Hematopoietic multipotent progenitor cell treated with erythropoietin and hydrocortisone succinate and interleukin-3 and kit ligand, for 8 days (in vitro differentiated cells): ENCODE measurements around the gene SEC14L3.

Experiments used
- DNase-seq: peaks from one replicate; pipeline ENCODE4 v3.0.0-alpha.2; 2015

The SEC14L3 gene

GRCh38 chr22:30471616-30472318, at the start of gene SEC14L3:
SEC14L3 (minus strand) TSS chr22:30472017; CDS start chr22:30471958, 59 bp downstream.
- peak; percentile 48 for DNase-seq

DNA sequence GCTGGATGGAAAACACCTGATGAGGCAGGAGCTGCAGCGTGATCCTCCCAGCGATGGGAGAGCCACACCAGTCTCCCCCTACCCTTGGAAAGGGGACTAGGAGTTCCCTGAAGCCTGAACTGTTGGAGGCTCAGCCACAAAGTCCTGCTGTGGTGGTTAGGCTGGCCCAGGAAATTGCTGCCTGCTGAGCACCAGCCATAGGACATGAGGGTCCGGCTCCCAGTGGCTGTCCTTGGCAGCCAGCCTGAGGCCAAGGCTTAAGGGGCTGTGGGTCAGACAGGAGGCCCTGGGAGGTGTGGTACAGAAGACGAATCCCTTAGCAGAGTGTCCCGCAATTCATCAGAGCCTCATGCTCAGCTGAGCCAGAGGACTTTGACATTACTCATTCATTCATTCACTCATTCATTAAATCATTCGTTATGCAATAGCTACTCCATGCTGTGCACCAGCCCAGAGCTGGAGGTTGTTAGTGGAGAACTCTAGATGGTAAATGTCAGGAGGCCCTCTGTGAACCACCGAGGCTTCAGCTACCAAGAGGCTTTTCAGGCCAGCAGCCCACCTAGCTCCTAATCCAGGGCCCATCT, 48.1 kb upstream of the SEC14L3 start:
- no peak for DNase-seq

- no peak for DNase-seq
Observed at GRCh38 chr22:30516731-30517130, 44.9 kb upstream of the SEC14L3 start.

DNA sequence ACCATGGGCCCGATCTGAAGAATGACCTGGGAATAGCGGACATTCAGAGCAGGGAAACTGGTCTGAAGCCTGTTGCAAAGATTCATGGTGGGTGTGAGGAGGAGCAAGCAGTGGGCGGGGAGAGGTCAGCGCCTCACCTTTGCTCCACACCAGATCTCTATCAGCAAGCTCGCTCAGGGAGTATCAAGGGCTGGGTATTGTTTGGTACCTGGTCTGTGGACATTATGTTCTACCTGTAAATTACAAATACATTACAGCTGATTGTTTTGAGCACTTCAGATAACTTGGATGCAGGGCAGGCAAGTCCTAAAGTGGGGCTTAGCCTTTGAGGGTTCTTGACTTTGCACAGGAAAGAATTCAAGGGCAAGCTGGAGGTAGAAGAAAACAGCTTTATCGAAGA, 44.5 kb upstream of the SEC14L3 start:
- DNase-seq: no peak

- no peak for DNase-seq
Observed at GRCh38 chr22:30514252-30514651, 42.4 kb upstream of the SEC14L3 start.

GRCh38 chr22:30513462-30513861, 41.6 kb upstream of the SEC14L3 start:
- no peak for DNase-seq

DNA sequence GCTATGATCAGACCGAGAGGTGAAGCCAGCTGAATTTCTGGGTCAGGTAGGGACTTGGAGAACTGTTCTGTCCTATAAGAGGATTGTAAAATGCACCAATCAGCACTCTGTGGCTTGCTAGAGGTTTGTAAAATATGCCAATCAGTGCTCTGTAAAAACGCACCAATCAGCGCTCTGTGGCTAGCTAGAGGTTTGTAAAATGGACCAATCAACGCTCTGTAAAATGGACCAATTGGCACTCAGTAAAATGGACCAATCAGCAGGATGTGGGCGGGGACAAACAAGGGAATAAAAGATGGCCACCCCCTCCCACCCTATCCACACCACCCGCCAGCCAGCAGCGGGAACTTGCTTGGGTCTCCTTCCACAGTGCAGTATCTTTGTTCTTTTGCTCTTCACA, 40.1 kb upstream of the SEC14L3 start:
- DNase-seq: peak; percentile 16

- no peak for DNase-seq
Observed at GRCh38 chr22:30511109-30511508, 39.3 kb upstream of the SEC14L3 start.

- DNase-seq: peak; percentile 58
Observed at GRCh38 chr22:30508216-30508615, 36.4 kb upstream of the SEC14L3 start.

- DNase-seq: no peak
Observed at GRCh38 chr22:30507670-30508069, 35.9 kb upstream of the SEC14L3 start.

DNA sequence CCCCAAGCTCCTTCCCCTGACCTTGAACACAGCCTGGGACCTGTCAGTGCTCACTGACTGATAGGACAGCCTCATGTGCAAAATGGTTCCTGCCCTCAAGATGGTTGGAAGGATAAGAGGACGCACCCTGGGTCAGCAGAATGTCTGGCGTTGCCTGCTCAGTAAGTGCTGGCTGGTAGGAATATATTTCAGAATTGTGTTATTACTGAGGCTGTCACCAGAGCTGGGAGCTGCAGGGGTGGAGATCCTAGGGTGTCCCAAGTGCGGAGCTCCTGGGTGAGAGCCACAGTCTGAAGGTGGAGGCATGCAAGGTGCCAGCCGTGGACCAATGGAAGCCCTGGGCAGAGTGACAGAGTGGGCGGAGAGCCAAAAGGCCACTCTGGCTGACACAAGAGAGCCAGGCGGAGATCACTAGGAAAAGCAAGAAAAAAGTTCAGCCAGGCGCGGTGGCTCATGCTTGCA, 34.7 kb upstream of the SEC14L3 start:
- DNase-seq: peak; percentile 98

DNA sequence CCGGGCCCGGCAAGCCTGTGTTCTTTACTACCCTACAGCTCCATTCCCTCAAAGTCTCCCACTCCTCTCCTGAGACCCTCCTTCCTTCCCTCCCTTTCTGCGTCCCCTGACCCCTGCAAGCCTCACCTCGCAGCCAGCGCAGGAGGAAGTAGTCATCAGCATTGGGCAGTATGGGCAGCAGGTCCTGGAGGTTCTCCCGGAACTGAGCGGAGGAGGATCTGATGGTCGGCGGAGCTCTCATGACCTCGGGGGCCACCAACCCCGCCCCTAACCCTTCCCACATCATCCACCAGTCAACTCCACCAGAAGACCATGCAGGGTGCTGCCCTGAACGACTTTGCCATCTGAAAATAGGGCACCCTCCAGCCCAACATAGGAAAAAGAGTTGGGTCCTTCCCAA, 31.7 kb upstream of the SEC14L3 start:
- no peak for DNase-seq

- no peak for DNase-seq
Observed at GRCh38 chr22:30502911-30503310, 31.1 kb upstream of the SEC14L3 start.

GRCh38 chr22:30502153-30502552, 30.3 kb upstream of the SEC14L3 start:
- DNase-seq: no peak

DNA sequence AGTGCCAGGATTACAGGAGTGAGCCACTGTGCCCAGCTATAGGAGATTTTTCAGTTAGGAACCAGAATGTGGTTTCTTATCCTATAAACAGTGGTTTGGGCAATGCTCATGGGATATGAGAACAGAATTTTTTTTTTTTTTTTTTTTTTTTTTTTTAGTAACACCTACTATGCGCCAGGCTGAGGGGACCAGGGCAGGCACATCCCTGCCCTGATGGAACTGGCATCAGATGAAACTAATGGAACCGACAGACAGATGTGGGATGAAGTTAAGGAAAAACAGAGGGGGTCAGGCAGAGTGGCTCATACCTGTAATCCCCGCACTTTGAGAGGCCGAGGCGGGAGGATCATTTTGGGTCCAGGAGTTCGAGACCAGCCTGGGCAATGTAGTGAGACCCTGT, 28.8 kb upstream of the SEC14L3 start:
- DNase-seq: no peak

- DNase-seq: no peak
Observed at GRCh38 chr22:30497466-30498150, 25.8 kb upstream of the SEC14L3 start.

GRCh38 chr22:30495041-30495784, 23.4 kb upstream of the SEC14L3 start:
- no peak for DNase-seq

DNA sequence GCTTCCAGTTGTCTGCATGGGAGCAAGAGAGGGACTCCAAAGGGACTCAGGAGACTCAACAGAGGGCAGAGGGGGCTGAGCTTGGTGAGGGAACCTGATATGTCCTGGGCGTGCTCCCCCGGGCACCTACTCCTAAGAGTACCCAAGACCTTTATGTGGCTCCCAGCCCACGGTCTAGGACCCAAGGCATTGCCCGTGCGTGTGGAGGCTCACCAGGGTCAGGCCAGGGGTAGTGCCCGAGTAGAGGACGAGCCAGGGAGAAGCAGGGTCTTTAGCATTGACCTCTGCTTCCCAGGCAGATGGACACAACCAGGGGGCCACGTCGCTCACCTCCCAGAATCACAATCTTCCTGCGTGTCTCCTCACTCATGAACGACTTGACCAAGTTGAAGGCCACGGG, 20.3 kb upstream of the SEC14L3 start:
- DNase-seq: no peak

- no peak for DNase-seq
Observed at GRCh38 chr22:30491381-30491780, 19.6 kb upstream of the SEC14L3 start.

DNA sequence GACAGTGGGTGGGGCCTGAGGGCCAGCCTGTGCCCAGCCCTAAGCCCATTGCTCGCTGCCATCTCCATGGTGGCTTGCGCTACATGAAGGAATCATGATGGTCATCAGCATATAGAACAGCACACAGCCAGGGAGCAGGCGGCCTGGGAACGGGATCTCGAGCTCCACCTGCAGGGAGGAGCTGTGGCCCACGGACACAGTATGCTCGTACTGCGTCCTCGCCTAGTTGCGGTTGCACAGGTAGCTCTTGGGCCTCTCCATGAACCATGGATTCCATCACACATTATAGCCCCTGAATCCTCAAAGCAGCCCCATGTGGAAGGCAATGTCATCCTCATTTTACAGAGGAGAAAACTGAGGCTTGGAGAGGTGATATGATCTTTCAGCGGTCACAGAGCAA, 18.6 kb upstream of the SEC14L3 start:
- no peak for DNase-seq

- no peak for DNase-seq
Observed at GRCh38 chr22:30488121-30488520, 16.3 kb upstream of the SEC14L3 start.

- DNase-seq: no peak
Observed at GRCh38 chr22:30486661-30487115, 14.9 kb upstream of the SEC14L3 start.

DNA sequence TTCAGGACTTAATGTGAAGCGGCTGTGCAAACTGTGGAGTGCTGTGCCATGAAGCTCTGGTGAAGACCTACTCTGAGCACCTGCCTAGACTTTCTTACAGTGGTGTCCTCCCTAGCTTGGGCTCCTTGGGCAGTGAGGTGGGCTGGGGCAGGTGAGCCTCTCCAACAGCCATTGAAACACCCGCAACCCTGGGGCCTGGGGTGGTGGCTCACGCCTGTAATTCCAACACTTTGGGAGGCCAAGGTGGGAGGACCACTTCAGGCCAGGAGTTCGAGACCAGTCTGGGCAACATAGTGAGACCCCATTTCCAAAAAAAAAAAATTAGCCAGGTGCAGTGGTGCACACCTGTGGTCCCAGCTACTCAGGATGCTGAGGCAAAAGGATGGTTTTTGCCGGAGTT, 14.3 kb upstream of the SEC14L3 start:
- no peak for DNase-seq
